Retina (tissue), 1 donor: ENCODE data around the gene PNPO.
"Not testable (repeated sequence)": the region's sequence is repeated elsewhere in the genome, so short reads cannot be mapped to it uniquely, and the experiment has no call there.

Source experiments
- DNase-seq: peaks from one replicate; pipeline ENCODE4 v3.0.0-alpha.2; 2016

The PNPO gene

GRCh38 chr17:47918991-47919390, 22.4 kb upstream of the PNPO start:
- DNase-seq, result no peak

GRCh38 chr17:47919889-47920288, 21.5 kb upstream of the PNPO start:
- not testable (repeated sequence) for DNase-seq

- DNase-seq, result no peak
These were observed 16.3 kb upstream of the PNPO start for GRCh38 chr17:47924785-47925677.

- DNase-seq, result no peak
These were observed 15.7 kb upstream of the PNPO start for GRCh38 chr17:47925678-47925988.

GRCh38 chr17:47927821-47928400, 13.5 kb upstream of the PNPO start:
- no peak for DNase-seq

- no peak for DNase-seq
These were observed 13.0 kb upstream of the PNPO start for GRCh38 chr17:47928415-47928814.

- no peak for DNase-seq
These were observed 12.0 kb upstream of the PNPO start for GRCh38 chr17:47929218-47930000.

- no peak for DNase-seq
These were observed 9.5 kb upstream of the PNPO start for GRCh38 chr17:47931848-47932247.

GRCh38 chr17:47934856-47935255, 6.5 kb upstream of the PNPO start:
- no peak for DNase-seq

- DNase-seq, result not testable (repeated sequence)
These were observed 5.9 kb upstream of the PNPO start for GRCh38 chr17:47935468-47935867.

- no peak for DNase-seq
These were observed 5.4 kb upstream of the PNPO start for GRCh38 chr17:47935961-47936360.

- DNase-seq, result no peak
These were observed 3.4 kb upstream of the PNPO start for GRCh38 chr17:47937941-47938340.

- DNase-seq, result no peak
These were observed 732 bp downstream of the PNPO start for GRCh38 chr17:47942096-47942510.

- DNase-seq, result no peak
These were observed 1.2 kb downstream of the PNPO start for GRCh38 chr17:47942568-47942967.

- DNase-seq, result no peak
These were observed 3.7 kb downstream of the PNPO start for GRCh38 chr17:47945080-47945479.

- no peak for DNase-seq
These were observed 4.4 kb downstream of the PNPO start for GRCh38 chr17:47945529-47946508.

- no peak for DNase-seq
These were observed 5.1 kb downstream of the PNPO start for GRCh38 chr17:47946516-47946915.

GRCh38 chr17:47946929-47947397, 5.6 kb downstream of the PNPO start:
- DNase-seq, result peak; percentile 40

- no peak for DNase-seq
These were observed 7.4 kb downstream of the PNPO start for GRCh38 chr17:47948706-47949196.

GRCh38 chr17:47949197-47949759, 7.9 kb downstream of the PNPO start:
- DNase-seq, result peak; percentile 87

- DNase-seq, result no peak
These were observed 8.6 kb downstream of the PNPO start for GRCh38 chr17:47949946-47950345.

GRCh38 chr17:47950448-47950847, 9.1 kb downstream of the PNPO start:
- no peak for DNase-seq
